D721Med (cell line): Measurements from ENCODE around the gene IMPDH1.

ENCODE experiments used
- DNase-seq: peaks from one replicate; pipeline ENCODE4 v3.0.0; 2011; ENCODE audit warnings: low spot score; ENCODE audit not compliant: insufficient read length
- FAIRE-seq: peaks from 2 replicates; lab custom pipeline; 2011; peaks lifted over from hg19 to GRCh38; lab: Jason Lieb, UNC
- TF ChIP-seq, protein P1 (sequence below): IDR thresholded peaks from 2 replicates; pipeline ENCODE4 v1.5.1; 2012; ENCODE audit warnings: mild to moderate bottlenecking, control low read depth; ENCODE audit not compliant: insufficient read depth; ENCODE audit errors: missing control alignments

The IMPDH1 gene

DNA sequence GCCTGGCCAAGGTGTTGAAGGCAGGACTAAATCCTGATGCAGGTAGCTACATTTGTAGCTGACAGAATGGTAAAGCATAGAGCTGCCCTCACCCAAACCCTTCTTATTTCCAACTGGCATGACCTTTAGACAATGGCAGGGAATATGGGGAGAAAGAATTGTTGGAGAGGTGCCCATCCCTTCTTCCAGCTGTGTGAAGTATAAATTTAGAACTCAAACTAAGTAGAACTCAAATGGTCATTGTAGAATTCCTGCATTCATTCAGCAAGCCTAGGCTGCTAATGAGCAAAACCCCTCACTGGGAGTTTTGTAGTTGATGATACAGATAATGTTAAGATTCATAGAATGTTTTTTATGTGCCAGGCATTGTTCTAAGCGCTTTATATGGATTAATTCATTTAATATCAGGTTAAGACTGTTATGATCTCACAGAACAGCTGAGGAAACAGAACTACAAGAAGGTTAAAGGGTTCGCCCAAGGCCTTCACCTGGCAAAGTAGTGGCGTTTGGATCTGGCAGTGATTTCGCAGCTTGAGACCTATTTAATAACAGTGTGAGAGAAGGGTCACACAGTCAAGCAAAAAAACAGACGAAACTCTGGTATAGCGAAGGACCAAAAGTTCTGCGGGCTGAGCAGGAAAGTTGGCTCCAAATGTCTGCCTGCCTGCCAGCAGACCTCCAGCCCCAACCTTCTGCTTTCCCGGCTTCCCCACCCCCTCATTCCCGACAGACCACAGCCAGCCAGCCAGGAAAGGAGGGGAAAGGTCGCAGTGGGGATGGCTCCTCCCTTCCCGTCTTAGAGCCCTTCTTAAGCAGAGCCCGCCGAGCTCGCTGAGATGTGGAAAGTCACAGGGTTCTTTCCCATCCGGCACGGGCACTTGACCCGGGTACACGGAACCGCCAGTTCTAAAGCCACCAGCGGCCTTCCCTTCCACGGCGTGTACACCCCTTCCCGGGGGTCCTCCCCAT, 44.3 kb upstream of the IMPDH1 start:
- no peak for FAIRE-seq
- TF ChIP-seq, protein P1, sequence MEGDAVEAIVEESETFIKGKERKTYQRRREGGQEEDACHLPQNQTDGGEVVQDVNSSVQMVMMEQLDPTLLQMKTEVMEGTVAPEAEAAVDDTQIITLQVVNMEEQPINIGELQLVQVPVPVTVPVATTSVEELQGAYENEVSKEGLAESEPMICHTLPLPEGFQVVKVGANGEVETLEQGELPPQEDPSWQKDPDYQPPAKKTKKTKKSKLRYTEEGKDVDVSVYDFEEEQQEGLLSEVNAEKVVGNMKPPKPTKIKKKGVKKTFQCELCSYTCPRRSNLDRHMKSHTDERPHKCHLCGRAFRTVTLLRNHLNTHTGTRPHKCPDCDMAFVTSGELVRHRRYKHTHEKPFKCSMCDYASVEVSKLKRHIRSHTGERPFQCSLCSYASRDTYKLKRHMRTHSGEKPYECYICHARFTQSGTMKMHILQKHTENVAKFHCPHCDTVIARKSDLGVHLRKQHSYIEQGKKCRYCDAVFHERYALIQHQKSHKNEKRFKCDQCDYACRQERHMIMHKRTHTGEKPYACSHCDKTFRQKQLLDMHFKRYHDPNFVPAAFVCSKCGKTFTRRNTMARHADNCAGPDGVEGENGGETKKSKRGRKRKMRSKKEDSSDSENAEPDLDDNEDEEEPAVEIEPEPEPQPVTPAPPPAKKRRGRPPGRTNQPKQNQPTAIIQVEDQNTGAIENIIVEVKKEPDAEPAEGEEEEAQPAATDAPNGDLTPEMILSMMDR = no peak

DNA sequence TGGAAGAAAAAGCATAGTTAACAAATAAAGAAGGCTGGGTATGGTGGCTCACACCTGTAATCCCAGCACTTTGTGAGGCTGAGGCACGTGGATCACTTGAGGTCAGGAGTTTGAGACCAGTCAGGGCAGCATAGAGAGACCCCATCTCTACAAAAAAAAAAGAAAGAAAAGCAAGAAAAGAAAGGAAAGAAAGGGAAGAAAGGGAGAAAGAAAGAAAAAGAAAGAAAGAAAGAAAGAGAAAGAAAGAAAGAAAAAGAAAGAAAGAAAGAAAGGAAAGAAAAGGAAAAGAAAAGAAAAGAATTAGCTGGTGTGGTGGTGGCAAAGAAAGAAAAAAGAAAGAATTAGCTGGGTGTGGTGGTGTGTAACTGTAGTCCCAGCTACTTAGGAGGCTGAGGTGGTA, 42.8 kb upstream of the IMPDH1 start:
- DNase-seq (no peak), FAIRE-seq (no peak)
- TF ChIP-seq, protein P1 = no peak

More for the DNA sequence above, 44.3 kb upstream of the IMPDH1 start:
- no peak for DNase-seq

DNA sequence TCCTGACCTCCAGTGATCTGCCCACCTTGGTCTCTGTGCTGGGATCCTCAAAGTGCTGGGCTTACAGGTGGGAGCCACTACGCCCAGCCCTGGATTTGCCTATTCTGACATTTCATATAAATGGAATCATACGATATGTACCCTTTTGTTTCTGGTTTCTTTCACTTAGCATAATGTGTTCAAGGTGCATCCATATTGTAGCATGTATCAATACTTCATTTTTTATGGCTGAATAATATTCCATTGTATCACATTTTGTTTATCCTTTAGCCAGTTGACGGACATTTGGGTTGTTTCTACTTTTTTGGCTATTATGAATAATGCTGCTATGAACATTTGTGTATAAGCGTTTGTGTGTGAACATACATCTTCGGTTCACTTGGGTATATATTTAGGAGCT, 41.1 kb upstream of the IMPDH1 start:
- FAIRE-seq = no peak
- TF ChIP-seq, protein P1 = no peak
- no peak for DNase-seq

DNA sequence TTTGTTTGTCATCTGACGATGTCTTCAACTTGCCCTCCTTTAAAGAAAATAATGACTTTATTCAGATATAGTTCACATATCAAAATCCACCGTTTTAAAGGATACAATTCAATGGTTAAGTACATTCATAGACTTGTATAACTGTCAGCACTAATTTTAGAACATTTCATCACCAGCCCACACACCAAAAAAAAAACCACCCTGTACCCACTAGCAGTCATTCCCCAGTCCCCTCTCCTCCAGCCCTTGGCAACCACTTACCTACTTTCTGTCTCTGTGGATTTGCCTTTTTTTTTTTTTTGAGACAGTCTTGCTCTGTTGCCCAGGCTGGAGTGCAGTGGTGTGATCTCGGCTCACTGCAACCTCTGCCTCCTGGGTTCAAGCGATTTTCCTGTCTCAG, 40.6 kb upstream of the IMPDH1 start:
- no peak for DNase-seq
- FAIRE-seq = no peak

DNA sequence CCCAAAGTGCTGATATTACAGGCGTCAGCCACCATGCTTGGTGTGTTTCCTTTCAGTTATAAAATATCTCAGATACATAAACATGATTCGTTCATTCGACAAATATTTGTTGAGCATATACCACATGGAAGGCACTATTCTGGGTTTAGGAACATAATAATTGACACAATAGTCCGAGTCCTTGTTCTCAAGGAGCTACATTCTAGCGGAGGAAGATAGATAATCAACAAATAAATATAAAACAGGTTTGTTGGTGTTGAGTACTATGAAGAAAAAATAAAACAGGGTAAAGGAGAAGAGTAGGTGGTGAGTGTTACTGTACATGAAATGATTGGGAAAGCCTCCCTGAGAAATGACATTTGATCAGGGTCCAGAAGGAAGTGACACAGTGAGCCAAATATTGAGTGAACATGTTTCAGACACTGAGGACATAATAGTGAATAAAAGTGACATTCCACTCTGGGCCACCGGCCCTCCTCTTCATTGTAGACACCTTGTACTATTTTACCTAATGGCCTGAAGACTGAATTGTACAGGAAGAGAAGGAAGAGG, 39.0 kb upstream of the IMPDH1 start:
- no peak for FAIRE-seq
- DNase-seq = no peak
- TF ChIP-seq, protein P1 = no peak

More for the DNA sequence above, 40.6 kb upstream of the IMPDH1 start:
- TF ChIP-seq, protein P1 = no peak

DNA sequence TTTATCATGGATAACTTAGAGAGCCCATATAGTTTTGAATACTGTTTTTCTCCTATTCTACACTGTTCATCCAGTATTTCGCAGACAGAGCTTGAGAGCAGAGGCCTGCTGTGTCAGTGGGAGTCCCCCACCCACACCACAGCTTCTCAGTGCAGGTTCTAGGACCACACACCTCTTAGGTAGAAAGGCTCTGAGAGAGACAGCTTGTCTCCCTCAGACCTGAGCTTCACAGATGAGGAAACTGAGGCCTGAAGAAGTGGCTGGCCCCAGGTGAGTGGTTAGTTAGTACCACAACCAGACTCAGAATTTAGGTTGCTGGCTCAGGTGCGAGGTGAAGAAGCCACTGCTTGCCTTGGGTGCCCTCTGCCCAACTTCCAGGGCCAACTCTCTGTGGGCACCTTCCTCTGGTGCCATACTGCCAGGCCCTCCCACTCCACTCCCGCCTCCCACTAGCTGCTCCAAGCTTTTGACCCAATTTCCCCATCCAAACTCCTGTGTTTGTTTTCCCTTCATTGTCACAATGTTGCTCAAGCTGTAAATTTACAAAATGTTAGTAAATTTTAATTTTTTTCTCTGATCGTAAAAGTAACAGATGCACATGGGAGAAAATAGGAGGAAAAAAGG, 38.3 kb upstream of the IMPDH1 start:
- TF ChIP-seq, protein P1 = no peak
- FAIRE-seq = no peak
- no peak for DNase-seq
